GM12873 (cell line): ENCODE results near the gene VTCN1.

Experiments used
- CTCF ChIP-seq: IDR thresholded peaks from 2 replicates; pipeline ENCODE4 v1.5.1; 2012; ENCODE audit warnings: low read depth, mild to moderate bottlenecking, moderate library complexity, low read length, control low read depth; ENCODE audit not compliant: insufficient read depth; ENCODE audit errors: missing control alignments

VTCN1 gene

GRCh38 chr1:117093870-117094621 is 116.7 kb downstream of the VTCN1 start:
- peak; percentile 55 for TF ChIP-seq CTCF
